ENCODE results near the gene NAA38. TPM values are rescaled to one million over a fixed set of nuclear protein-coding genes. Genes with fewer than 3 reads are reported as not detected.

The NAA38 gene
- total and polyA plus RNA-seq, 9 donors: 4.6 to 82.8 (median 54.6) TPM

DNA sequence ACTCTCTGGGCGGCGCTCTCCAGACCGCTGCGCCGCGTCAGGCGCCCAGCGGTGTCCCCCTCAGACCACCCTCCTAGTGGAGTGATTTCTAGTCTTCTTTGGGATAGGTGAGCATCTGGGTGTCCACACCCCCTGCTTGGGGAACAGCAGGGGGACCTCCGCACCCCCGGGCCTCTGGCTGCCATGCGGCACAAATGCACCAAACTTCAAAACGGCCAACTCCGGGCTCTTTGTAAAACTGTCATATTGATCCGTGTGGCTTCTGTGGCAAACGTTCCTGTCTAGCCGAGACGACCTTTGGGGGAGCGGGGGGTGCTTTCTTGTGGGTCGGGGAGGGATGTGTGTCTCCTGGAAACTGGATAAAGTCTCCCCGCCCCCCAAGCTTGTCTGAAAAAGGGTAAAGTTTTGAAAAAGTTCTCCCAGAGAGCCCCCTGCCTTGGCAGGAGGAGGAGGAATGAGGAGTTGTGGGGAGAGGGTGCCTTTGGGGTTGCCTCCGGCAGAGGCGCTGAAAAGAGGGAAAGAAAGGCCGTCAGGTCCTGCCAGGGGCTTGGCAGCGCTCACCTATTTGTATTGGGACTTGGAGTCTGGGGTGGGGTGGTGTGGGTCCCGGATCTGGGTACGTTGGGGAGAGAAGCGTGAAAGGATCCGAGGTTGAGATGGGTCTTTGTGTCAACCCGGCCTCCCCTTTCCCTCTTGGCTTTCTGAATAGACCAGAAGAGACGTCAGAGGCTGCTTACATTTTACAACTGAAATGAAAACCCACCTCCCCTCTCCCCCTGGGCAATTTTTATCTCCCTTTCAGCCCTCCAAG is 29.1 kb upstream of the NAA38 start:
- Histone ChIP-seq H3K9me3 (no peaks in the 10 kb centered on the region), H3K36me3 (no peaks in the 10 kb centered on the region), H3K27me3 (no peaks in the 10 kb centered on the region), H3K27ac (peak overlapping the region; percentile 95 to 98), H3K4me3 (peak overlapping the region; percentile 75), H3K4me1 (ENCODE audit: insufficient read depth) (peaks cover 18% of the 10 kb centered on the region)
- 0 to 2% (median 1%) methylated on average over 29 to 30 of the region's 30 CpGs for WGBS, 3 donors
- intact Hi-C loops (cut with DNase I): no loop called here
- DNase-seq: peak; percentile 55 to 69 (median 63)
- TF ChIP-seq EP300 (IDR thresholded peaks at IDR 0.05) (no peak), POLR2A (IDR thresholded peaks at IDR 0.05) (no peak)
- TF ChIP-seq, protein P1, sequence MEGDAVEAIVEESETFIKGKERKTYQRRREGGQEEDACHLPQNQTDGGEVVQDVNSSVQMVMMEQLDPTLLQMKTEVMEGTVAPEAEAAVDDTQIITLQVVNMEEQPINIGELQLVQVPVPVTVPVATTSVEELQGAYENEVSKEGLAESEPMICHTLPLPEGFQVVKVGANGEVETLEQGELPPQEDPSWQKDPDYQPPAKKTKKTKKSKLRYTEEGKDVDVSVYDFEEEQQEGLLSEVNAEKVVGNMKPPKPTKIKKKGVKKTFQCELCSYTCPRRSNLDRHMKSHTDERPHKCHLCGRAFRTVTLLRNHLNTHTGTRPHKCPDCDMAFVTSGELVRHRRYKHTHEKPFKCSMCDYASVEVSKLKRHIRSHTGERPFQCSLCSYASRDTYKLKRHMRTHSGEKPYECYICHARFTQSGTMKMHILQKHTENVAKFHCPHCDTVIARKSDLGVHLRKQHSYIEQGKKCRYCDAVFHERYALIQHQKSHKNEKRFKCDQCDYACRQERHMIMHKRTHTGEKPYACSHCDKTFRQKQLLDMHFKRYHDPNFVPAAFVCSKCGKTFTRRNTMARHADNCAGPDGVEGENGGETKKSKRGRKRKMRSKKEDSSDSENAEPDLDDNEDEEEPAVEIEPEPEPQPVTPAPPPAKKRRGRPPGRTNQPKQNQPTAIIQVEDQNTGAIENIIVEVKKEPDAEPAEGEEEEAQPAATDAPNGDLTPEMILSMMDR (IDR thresholded peaks at IDR 0.05): no peak

DNA sequence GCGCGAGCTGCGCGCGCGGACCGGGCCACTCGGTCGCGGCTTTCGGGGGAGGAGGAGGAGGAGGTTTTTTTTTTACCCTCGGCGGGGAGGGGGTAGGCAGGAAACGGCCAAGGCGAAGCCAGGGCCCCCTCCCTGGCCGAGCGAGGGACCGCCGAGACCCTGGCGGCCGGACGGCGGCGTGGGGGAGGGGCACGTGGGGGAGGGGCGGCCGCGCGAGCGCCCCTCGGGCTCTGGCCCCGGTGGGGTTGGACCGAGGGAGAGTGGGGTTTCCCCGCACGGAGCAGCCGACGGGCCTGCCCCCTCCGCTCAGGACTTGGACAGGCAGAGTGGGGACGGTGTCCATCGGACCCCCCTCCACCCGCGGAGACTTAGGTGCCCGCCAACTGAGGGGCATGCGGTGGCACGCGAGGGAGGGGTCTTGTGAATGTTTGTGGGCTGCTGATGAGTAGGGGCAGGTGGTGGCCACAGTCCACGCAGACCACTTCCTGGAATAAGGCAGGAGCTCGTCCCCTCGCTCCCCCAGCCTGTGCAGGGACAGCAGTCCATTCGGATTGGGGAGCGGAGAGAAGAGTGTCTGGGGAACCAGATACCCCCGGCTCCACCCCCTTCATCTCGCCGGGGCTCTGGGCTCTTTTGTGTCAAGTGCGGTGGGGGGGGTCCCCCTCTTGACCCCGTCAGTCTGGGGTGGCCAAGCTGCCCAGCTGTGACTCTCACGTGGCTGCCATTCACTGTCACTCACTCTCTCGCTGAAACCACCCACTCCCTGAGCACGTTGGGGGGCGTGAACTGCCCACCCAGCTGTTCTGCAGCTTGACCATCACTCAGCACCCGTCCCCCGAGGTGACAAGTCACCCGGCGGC is 28.2 kb upstream of the NAA38 start:
- Histone ChIP-seq H3K9me3 (no peaks in the 10 kb centered on the region), H3K4me3 (peak overlapping the region; percentile 75), H3K27ac (peak overlapping the region; percentile 95 to 98), H3K4me1 (ENCODE audit: insufficient read depth) (peaks cover 18% of the 10 kb centered on the region), H3K36me3 (no peaks in the 10 kb centered on the region), H3K27me3 (no peaks in the 10 kb centered on the region)
- 0 to 1% (median 1%) methylated on average over 53 to 64 of the region's 64 CpGs for WGBS, 3 donors
- no peak for TF ChIP-seq EP300 (IDR thresholded peaks at IDR 0.05)
- TF ChIP-seq POLR2A (IDR thresholded peaks at IDR 0.05): peak; percentile 34
- peak; percentile 64 to 79 (median 76) for DNase-seq
- intact Hi-C loops (cut with DNase I): no loop called here

DNA sequence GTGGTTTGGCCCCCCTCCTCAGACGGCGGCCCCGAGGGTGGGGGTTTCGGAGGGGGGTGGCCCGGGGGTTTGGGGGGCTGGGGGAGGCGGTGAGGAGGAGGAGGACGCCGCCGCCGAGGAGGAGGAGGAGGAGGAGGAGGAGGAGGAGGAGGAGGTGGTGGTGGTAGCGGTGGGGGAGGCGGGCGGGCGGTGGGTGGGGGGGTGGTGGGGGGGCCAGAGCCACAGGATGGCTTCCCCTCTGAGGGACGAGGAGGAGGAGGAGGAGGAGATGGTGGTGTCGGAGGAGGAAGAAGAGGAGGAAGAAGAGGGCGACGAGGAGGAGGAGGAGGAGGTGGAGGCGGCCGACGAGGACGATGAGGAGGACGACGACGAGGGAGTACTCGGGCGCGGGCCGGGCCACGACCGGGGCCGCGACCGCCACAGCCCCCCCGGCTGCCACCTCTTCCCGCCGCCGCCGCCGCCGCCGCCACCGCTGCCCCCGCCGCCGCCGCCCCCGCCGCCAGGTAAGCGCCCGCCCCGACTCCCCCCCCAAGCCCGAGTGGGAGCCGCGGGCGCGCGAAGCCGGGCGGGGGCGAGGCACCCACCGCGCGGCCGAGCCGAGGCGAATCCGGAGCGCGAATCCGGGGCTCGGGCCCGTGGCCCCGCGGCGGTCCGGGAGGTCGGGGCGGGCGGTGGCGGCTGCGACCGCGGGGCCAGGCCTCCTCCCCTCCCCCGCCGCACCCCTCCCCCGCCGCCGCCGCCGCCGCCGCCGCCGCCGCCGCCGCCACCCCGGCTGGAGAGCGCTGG is 27.4 kb upstream of the NAA38 start:
- intact Hi-C loops (cut with DNase I): no loop called here
- Histone ChIP-seq H3K9me3 (no peaks in the 10 kb centered on the region), H3K4me1 (ENCODE audit: insufficient read depth) (peaks cover 17% of the 10 kb centered on the region), H3K27me3 (no peaks in the 10 kb centered on the region), H3K4me3 (peak overlapping the region; percentile 75), H3K27ac (peak overlapping the region; percentile 95 to 98), H3K36me3 (no peaks in the 10 kb centered on the region)
- WGBS, 3 donors: 0 to 3% (median 1%) methylated on average over 47 to 87 of the region's 100 CpGs
- peak; percentile 34 to 62 (median 52) for DNase-seq
- no peak for TF ChIP-seq POLR2A (IDR thresholded peaks at IDR 0.05)

DNA sequence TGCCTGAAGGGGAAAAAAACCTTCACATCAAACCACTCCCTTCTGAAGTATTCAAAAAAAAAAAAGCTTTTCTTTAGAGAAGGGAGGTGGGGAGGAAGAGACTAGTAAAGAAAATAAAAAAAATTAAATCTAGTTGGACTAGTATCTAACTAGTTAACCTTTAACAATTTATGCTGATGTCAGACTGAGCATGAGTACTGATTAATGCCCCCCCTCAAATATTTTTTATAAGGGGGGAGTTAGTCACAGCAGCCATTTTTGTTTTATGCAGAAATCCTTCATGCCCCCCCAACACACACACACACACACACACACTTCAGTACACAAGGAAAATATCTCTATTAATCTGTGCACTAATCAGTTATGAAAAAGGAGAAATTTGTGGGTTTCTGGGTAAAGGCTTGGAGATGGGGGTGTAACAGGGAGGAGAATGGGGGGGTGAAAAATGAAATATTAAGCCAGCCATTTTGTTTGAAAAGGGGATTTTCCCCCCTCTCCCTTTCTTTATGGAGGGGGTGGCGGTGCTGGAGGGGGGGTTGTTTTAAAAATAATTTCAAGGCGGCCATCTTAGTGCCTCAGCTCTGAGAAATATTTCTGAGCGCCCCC is 26.5 kb upstream of the NAA38 start:
- Histone ChIP-seq H3K36me3 (no peaks in the 10 kb centered on the region), H3K4me1 (ENCODE audit: insufficient read depth) (peaks cover 9% of the 10 kb centered on the region), H3K27ac (peak overlapping the region in 1 of 2 donors; percentile 26), H3K4me3 (peak overlapping the region; percentile 75), H3K9me3 (no peaks in the 10 kb centered on the region), H3K27me3 (no peaks in the 10 kb centered on the region)
- 0 to 9% (median 3%) methylated on average over 3 of the region's 3 CpGs for WGBS, 3 donors
- peak in 1 of 5 donors; percentile 42 for DNase-seq
- intact Hi-C loops (cut with DNase I): no loop called here
- TF ChIP-seq, protein P1 (IDR thresholded peaks at IDR 0.05): no peak
- no peak for TF ChIP-seq POLR2A (IDR thresholded peaks at IDR 0.05)
- no peak for TF ChIP-seq EP300 (IDR thresholded peaks at IDR 0.05)

Measured in ovary (tissue), 9 donors.